ENCODE data around the gene OR11G2.
"Not testable (repeated sequence)": the region's sequence is repeated elsewhere in the genome, so short reads cannot be mapped to it uniquely, and the experiment has no call there.

OR11G2 gene, protein sequence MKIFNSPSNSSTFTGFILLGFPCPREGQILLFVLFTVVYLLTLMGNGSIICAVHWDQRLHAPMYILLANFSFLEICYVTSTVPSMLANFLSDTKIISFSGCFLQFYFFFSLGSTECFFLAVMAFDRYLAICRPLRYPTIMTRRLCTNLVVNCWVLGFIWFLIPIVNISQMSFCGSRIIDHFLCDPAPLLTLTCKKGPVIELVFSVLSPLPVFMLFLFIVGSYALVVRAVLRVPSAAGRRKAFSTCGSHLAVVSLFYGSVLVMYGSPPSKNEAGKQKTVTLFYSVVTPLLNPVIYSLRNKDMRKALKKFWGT

DNA sequence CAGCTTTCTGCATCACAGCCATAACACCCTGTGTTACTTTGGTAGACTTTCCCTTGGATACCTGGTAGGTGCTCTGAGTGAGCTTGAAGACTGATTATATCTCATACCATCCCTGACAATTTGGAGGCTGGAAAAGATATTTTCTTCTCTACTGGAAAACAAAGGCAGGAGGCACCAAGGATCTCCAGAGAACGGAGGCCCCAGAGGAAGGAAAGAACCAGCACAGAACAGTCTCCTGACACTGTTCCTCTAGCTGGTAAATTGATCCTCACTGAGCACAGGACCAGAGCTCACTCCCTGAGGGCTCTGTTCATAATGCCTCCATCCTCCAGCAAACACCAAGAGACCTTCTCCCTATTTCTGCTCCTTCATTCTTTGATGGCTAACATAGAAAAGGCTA lies at the start of gene OR11G2:
OR11G2 (plus strand) TSS at position 301 of the 400 bp plus-strand sequence. CDS start 6,542 bp downstream, outside the sequence.
- no peak within 1 kb of the TSS for H3K4me3 ChIP-seq (ENCODE audit: low read depth, low read length)

DNA sequence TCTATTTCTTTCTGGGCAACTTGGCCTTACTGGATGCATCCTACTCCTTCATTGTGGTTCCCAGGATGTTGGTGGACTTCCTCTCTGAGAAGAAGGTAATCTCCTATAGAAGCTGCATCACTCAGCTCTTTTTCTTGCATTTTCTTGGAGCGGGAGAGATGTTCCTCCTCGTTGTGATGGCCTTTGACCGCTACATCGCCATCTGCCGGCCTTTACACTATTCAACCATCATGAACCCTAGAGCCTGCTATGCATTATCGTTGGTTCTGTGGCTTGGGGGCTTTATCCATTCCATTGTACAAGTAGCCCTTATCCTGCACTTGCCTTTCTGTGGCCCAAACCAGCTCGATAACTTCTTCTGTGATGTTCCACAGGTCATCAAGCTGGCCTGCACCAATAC lies 46.8 kb upstream of the OR11G2 start:
- H3K4me3 ChIP-seq (ENCODE audit: low read depth, low read length), result no peak overlapping the region

DNA sequence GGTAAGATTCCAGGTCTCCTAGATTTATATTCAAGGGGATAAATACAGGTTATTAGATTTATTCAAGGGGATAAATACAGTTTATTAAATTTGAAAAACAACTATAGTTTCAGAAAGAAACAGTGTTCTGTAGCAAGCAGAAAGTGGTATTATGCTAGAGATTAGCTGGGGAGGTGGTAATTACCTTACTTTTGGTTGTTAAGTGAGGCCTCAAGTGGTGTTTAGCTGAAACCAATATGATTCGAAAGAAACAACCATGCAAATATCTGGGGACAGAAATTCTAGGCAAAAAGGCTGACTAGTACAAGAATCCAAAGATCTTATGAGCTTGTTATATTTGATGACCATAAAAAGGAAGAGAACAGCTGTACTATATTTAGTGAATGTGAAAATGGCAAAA lies 45.9 kb upstream of the OR11G2 start:
- no peak overlapping the region for H3K4me3 ChIP-seq (ENCODE audit: low read depth, low read length)

DNA sequence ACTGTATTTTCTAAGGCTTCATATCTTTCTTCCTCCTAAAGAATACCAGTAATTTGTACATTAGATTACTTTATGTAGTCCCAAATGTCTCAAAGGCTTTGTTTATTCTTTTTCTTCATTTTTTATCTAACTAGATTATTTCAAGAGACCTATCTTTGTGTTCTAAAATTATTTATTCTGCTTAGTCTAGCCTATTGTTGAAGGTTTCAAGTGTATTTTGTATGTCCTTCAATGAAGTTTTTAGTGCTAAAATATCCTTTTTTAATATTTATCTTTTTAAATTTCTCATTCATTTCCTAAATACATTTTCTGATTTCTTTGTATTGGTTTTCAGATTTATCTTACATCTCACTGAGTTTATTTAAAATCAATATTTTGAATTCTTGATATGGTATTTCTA lies 26.2 kb upstream of the OR11G2 start:
- H3K4me3 ChIP-seq (ENCODE audit: low read depth, low read length), result no peak overlapping the region

DNA sequence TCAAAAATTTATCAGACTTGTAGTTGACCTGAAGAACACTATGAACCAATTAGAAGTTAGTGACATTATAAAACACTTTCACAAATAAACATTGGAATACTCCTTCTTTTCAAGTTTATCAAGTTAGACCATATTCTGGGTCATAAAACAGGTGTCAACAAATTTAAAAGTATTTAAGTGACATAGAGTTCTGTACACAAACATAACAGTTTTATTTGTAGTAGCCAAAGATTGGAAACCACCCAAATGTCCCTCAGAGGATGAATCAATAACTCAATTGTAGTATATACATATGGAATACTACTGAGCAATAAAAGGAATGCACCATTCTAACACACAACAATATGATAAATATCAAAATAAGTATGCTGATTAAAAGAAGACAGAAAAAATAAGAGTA lies 23.6 kb upstream of the OR11G2 start:
- no peak overlapping the region for H3K4me3 ChIP-seq (ENCODE audit: low read depth, low read length)

DNA sequence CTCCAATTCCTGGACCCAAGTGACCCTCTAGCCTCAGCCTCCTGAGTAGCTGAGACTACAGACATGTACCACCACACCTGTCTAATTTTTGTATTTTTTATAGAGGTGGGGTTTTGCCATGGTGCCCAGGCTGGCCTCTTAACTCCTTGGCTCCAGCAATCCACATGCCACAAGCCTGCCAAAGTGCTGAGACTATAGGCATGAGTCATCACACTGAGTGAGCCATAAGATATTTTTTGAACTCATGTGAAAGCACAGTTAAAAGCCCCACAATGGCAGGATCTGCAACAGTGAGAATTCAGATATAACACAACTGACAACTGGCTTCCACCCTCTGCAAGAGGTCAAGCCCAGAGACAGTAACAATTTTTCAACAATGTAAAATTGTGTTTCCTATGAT lies 20.8 kb upstream of the OR11G2 start:
- H3K4me3 ChIP-seq (ENCODE audit: low read depth, low read length), result not testable (repeated sequence)

DNA sequence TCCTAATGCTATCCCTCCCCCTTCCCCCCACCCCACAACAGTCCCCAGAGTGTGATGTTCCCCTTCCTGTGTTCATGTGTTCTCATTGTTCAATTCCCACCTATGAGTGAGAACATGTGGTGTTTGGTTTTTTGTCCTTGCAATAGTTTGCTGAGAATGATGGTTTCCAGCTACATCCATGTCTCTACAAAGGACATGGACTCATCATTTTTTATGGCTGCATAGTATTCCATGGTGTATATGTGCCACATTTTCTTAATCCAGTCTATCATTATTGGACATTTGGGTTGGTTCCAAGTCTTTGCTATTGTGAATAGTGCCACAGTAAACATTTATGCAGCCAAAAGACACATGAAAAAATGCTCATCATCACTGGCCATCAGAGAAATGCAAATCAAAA lies 16.5 kb upstream of the OR11G2 start:
- not testable (repeated sequence) for H3K4me3 ChIP-seq (ENCODE audit: low read depth, low read length)

DNA sequence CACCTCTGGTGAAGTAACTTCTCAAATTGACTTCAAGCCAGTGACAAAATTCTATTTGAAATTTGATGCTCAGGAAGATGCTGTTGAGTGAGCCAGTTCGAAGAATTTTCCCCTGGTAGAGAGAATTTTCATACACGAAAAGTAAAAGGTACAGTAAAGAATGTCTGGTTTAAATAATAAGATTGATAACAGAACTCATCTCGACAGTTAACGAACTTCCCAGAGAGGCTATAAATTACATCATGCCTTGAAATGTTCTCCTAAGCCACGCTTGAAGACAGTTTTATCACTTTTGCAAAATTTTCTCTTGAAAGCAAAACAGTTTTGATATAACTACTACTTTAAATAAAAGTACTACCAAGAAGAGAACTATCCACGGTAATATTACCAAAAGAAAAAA lies 14.4 kb upstream of the OR11G2 start:
- no peak overlapping the region for H3K4me3 ChIP-seq (ENCODE audit: low read depth, low read length)

DNA sequence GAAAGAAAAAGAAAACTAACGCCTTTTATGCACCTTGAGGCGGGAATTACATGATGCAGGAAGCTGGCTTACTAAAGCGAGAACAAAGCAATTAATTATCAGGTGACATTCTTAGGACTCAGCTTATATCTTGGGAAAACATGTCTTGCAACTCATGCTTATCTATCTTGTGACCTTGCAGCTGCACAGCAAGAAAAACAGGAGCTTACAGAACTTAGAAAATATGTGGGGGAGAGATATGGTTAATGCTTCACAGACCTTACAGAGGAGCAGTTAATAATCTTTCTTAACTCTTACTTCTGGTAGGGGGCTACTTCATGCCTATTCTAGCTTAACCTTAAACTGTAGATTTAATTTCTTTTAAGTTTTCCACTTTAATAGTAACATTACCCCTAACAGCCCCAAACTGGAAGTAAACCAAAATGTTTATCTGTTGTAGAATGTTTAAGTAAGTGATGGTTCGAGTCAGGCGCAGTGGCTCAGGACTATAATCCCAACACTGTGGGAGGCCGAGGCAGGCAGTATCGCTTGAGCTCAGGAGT lies 13.2 kb upstream of the OR11G2 start:
- no peak overlapping the region for H3K4me3 ChIP-seq (ENCODE audit: low read depth, low read length)

DNA sequence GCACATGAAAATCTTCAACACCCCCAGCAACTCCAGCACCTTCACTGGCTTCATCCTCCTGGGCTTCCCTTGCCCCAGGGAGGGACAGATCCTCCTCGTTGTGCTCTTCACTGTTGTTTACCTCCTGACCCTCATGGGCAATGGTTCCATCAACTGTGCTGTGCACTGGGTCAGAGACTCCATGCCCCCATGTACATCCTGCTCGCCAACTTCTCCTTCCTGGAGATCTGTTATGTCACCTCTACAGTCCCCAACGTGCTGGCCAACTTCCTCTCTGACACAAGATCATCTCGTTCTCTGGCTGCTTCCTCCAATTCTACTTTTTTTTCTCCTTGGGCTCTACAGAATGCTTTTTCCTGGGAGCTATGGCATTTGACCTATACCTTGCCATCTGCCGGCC lies 11.5 kb upstream of the OR11G2 start:
- no peak overlapping the region for H3K4me3 ChIP-seq (ENCODE audit: low read depth, low read length)

DNA sequence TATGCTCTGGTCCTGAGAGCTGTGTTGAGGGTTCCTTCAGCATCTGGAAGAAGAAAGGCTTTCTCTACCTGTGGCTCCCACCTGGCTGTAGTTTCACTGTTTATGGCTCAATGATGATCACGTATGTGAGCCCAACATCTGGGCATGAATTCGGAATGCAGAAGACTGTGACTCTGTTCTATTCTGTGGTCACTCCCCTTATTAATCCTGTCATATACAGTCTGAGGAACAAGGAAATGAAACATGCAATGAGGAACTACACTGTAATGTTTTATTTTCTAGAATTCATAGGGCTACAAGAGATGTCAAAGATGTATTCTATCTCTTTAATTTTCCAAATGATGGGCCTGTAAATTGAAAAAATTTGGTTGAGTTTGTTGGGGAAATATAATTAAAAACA lies 10.8 kb upstream of the OR11G2 start:
- H3K4me3 ChIP-seq (ENCODE audit: low read depth, low read length), result no peak overlapping the region

DNA sequence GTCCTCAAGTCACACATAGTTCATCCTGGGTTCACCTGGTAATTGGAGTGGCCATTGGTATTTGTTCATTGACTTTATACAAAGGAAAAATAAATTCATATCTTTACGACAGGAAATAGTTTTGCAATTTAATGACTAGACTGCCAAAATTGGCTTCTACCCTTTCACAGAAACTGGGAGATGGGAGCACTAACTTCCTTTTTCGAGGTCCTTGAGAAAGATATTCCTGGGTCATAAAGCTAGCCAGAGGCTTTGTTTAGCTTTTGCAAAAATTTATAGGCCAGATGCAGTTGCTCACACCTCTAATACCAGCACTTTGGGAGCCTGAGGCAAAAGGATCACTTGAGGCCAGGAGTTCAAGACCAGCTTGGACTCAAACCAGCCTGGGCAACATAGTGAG lies 10.2 kb upstream of the OR11G2 start:
- H3K4me3 ChIP-seq (ENCODE audit: low read depth, low read length), result no peak overlapping the region

DNA sequence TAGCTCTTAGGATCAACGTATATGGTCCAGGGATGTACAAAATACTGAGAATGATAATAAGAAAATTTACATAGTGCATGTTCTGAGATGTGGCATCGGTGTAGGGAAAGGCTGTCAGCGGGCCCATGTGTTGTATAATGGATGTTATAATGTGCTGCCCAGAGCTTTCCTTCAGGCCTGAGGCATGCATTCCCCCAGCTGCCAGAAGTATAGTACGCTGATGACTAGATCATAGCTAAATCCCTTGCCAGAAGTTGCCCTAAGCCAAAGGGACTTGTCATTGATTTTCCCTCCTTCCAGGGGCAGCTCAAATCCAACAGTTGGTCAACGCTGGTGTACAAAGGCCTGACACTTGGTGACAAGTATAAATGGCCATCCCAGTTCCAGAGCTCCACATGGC lies 6.5 kb upstream of the OR11G2 start:
- no peak overlapping the region for H3K4me3 ChIP-seq (ENCODE audit: low read depth, low read length)

DNA sequence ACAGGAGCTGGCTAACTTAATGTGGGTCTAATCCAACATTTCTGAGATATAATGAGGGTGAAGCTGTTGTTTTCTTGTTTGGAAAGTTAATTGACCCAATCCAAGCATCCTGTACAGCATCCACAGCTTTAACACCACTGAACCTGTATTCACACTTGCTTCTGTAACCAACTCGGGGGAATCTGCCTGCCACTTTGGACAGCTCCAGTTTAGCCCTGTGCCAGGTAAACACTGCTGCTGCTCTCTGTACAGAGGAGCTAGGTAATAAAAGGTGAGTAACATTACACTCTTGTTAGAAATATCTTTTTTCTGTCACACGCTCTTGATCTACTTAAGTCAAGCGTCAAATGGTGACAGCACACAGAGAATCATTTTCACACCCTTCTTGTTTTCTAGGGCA lies 700 bp downstream of the OR11G2 start:
- no peak overlapping the region for H3K4me3 ChIP-seq (ENCODE audit: low read depth, low read length)

DNA sequence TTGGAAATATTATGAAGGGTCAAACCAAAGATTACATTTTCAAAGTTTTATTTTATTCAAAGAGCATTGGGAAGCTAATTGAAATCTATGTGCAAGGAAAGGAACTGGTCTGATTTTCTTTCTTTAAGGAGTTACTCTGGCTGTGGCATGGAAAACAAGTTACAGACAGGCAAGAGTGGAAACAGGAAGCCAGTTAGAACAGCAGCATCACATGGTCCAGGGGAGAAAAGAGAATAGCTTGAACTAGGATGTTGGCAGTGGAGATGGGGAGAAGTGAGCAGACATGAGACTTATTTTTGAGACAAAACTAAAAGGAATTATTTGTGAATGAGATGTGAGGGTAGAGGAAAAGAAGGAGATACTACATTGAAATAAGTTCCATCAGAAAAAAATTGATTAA lies 3.4 kb downstream of the OR11G2 start:
- no peak overlapping the region for H3K4me3 ChIP-seq (ENCODE audit: low read depth, low read length)

DNA sequence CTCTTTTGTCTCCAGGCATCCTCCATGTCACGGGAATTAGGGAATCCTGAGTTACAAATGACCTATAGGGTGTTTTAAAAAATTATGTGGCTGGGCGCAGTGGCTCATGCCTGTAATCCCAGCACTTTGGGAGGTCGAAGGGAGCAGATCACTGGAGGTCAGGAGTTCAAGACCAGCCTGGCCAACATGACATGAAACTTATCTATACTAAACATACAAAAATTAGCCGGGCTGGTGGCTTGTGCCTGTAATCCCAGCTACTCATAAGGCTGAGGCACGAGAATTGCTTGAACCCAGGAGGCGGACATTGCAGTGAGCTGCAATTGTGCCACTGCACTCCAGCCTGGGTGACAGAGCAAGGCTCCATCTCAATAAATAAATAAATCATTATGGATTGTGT lies 4.5 kb downstream of the OR11G2 start:
- not testable (repeated sequence) for H3K4me3 ChIP-seq (ENCODE audit: low read depth, low read length)

DNA sequence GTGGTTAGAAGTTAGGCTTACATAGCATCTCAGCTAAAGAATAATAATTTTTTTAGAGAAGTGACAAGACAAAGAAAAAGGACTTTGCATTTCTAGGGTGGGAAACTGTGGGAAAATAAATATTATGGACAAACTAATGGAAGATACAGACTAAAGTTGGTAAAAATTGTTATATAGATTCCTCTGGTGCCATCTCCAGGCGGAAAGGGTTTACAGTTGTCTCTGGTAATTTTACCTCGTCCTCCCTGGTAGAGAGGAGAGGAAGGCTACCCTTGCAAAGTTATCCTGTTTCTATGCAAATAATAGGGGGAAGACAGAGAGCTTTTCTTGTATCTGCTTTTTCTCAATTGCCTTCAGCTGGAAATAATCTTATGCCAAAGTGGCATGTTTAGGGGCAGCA lies 5.2 kb downstream of the OR11G2 start:
- no peak overlapping the region for H3K4me3 ChIP-seq (ENCODE audit: low read depth, low read length)

DNA sequence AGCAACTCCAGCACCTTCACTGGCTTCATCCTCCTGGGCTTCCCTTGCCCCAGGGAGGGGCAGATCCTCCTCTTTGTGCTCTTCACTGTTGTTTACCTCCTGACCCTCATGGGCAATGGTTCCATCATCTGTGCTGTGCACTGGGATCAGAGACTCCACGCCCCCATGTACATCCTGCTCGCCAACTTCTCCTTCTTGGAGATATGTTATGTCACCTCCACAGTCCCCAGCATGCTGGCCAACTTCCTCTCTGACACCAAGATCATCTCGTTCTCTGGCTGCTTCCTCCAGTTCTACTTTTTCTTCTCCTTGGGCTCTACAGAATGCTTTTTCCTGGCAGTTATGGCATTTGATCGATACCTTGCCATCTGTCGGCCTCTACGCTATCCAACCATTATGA lies 6.8 kb downstream of the OR11G2 start:
- no peak overlapping the region for H3K4me3 ChIP-seq (ENCODE audit: low read depth, low read length)

DNA sequence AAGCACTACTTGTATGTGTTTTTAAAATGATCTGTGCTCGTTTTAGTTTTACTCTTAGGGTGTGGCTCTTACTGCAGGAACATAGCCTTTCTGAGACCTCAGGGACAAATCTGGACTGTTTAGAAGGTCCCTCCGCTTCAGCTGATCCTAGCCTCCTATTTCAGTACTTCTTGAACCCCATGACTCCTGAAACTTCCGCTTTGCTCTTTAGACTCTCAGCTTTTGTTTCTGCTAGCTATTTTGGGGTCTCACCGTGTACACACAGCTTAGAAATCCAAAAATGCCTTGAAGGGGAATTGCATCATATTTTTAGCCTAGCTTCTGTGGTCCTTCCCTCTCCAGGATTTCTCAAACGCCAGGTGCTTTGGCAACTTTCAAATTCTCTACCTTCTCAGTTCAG lies 8.3 kb downstream of the OR11G2 start:
- H3K4me3 ChIP-seq (ENCODE audit: low read depth, low read length), result no peak overlapping the region

DNA sequence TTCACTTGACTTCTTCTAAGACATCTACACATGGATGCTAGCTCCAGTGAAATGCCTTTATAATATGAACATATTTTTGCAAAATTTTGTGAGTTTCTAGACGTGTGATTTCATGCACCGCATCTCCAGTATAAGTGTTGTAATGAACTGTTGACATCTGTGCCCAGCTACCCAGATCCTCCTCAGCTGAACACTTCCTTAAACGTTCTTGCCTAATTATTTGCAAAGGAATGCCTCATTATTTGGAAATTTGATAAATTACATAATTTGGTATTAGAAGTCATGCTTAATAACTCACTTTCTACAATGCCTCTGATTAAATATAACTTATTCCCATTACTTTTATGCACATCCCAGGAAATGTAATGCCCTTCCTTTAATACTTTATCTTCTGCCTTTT lies 14.0 kb downstream of the OR11G2 start:
- H3K4me3 ChIP-seq (ENCODE audit: low read depth, low read length), result no peak overlapping the region

DNA sequence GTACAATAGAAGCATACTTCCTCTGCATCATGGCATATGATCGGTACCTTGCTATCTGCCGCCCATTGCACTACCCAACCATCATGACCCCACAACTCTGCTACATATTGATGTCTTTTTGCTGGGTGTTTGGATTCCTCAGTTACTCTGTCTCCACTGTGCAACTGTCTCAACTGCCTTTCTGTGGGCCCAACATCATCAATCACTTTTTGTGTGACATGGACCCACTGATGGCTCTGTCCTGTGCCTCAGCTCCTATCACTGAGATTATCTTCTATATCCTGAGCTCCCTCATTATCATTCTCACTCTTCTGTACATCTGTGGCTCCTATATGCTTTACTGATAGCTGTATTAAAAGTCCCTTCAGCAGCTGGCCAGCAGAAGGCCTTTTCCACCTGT lies 18.9 kb downstream of the OR11G2 start:
- no peak overlapping the region for H3K4me3 ChIP-seq (ENCODE audit: low read depth, low read length)

DNA sequence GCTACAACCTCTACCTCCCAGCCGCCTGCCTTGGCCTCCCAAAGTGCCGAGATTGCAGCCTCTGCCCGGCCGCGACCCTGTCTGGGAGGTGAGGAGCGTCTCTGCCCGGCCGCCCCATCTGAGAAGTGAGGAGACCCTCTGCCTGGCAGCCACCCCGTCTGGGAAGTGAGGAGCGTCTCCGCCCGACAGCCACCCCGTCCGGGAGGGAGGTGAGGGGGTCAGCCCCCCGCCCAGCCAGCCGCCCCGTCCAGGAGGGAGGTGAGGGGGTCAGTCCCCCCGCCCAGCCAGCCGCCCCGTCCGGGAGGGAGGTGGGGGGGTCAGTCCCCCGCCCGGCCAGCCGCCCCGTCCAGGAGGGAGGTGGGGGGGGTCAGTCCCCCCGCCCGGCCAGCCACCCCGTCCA lies 21.7 kb downstream of the OR11G2 start:
- not testable (repeated sequence) for H3K4me3 ChIP-seq (ENCODE audit: low read depth, low read length)

DNA sequence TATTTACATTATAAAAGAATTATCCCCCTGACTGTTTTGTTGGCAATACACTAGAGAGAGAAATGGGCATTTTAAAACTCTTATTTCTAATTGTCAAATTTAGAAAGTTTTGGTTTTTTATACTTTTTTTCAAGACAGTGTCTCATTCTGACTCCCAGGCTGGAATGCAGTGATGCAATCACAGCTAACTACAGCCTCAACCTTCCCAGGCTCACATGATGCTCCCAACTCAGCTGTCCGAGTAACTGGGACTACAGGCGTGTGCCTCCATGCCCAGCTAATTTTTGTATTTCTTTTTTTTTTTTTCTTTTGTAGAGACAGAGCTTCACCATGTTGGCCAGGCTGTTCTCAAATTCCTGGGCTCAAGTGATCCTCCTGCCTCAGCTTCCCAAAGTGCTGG lies 24.5 kb downstream of the OR11G2 start:
- no peak overlapping the region for H3K4me3 ChIP-seq (ENCODE audit: low read depth, low read length)
